Astrocyte (in vitro differentiated cells and primary cell): ENCODE results near the gene RASGRP1. TPM values are rescaled to one million over a fixed set of nuclear protein-coding genes. Genes with fewer than 3 reads are reported as not detected.
A peak's percentile ranks its signal among the peaks of the same experiment; 100 is the strongest.

Experiments
- DNase-seq: peaks from one replicate; pipeline ENCODE4 v3.0.0-alpha.2; 2010; ENCODE audit warnings: low read depth
- FAIRE-seq: peaks from 2 replicates; lab custom pipeline; 2011; peaks lifted over from hg19 to GRCh38; lab: Jason Lieb, UNC
- H2AFZ ChIP-seq: 2 replicates; pipeline ENCODE4 v1.6.0; 2012; ENCODE audit warnings: low read depth, low read length, inconsistent platforms
- H3K27ac ChIP-seq: 2 replicates; pipeline ENCODE4 v1.5.1; 2011; ENCODE audit warnings: low read depth, low read length, inconsistent platforms
- H3K27me3 ChIP-seq: 2 replicates; pipeline ENCODE4 v1.6.0; 2011; ENCODE audit warnings: low read length, inconsistent platforms; ENCODE audit not compliant: insufficient read depth
- H3K36me3 ChIP-seq: 2 replicates; pipeline ENCODE4 v1.5.1; 2011; ENCODE audit warnings: low read length, inconsistent platforms; ENCODE audit not compliant: insufficient read depth
- H3K4me1 ChIP-seq: 2 replicates; pipeline ENCODE4 v1.5.1; 2011; ENCODE audit warnings: low read length, inconsistent platforms; ENCODE audit not compliant: insufficient read depth
- H3K4me2 ChIP-seq: 2 replicates; pipeline ENCODE4 v1.6.0; 2012; ENCODE audit warnings: low read length, inconsistent platforms
- H3K4me3 ChIP-seq: 2 replicates; pipeline ENCODE4 v1.5.1; 2011; ENCODE audit warnings: low read depth, mild to moderate bottlenecking, low read length, inconsistent platforms; ENCODE audit not compliant: insufficient read depth
- H3K79me2 ChIP-seq: 2 replicates; pipeline ENCODE4 v1.6.0; 2012; ENCODE audit warnings: mild to moderate bottlenecking, low read length, inconsistent platforms; ENCODE audit not compliant: insufficient read depth
- H3K9ac ChIP-seq: 2 replicates; pipeline ENCODE4 v1.6.0; 2012; ENCODE audit warnings: mild to moderate bottlenecking, low read length, inconsistent platforms
- H3K9me3 ChIP-seq: 2 replicates; pipeline ENCODE4 v1.5.1; 2012; ENCODE audit warnings: low read depth, mild to moderate bottlenecking, low read length, inconsistent platforms; ENCODE audit not compliant: insufficient read depth
- H4K20me1 ChIP-seq: 2 replicates; pipeline ENCODE4 v1.6.0; 2012; ENCODE audit warnings: low read length, inconsistent platforms; ENCODE audit not compliant: insufficient read depth
- H3K27ac Mint-ChIP-seq: one replicate; pipeline ENCODE4 v1.8.0; 2021; ENCODE audit warnings: mild to moderate bottlenecking, mixed read lengths; ENCODE audit not compliant: unreplicated experiment
- H3K27me3 Mint-ChIP-seq: one replicate; pipeline ENCODE4 v1.8.0; 2021; ENCODE audit warnings: low read depth, mixed read lengths; ENCODE audit not compliant: unreplicated experiment
- H3K36me3 Mint-ChIP-seq: one replicate; pipeline ENCODE4 v1.8.0; 2021; ENCODE audit warnings: low read depth, mixed read lengths; ENCODE audit not compliant: unreplicated experiment
- H3K4me1 Mint-ChIP-seq: one replicate; pipeline ENCODE4 v1.8.0; 2021; ENCODE audit warnings: low read depth, mixed read lengths; ENCODE audit not compliant: unreplicated experiment
- H3K4me3 Mint-ChIP-seq: one replicate; pipeline ENCODE4 v1.8.0; 2021; ENCODE audit warnings: mild to moderate bottlenecking, moderate library complexity, mixed read lengths; ENCODE audit not compliant: unreplicated experiment
- H3K9me3 Mint-ChIP-seq: one replicate; pipeline ENCODE4 v1.8.0; 2021; ENCODE audit warnings: mild to moderate bottlenecking, mixed read lengths; ENCODE audit not compliant: unreplicated experiment
- EZH2 ChIP-seq: IDR thresholded peaks from 2 replicates; pipeline ENCODE4 v1.6.1; 2012; ENCODE audit warnings: mild to moderate bottlenecking, low read length, inconsistent platforms; ENCODE audit not compliant: insufficient read depth
- total RNA-seq: library from RNA; stranded (reverse); gene quantifications from 2 replicates; pipeline ENCODE4 v1.2.1, GENCODE V29; 2021
- TF ChIP-seq, protein P1 (sequence below): IDR thresholded peaks from 2 replicates; pipeline ENCODE4 v1.5.1; 2011; ENCODE audit warnings: low read depth, mild to moderate bottlenecking, inconsistent platforms, low read length, moderate library complexity; ENCODE audit not compliant: insufficient read depth

Gene RASGRP1
- total RNA-seq, 1 donor from 2014 or later = 1.4 TPM

DNA sequence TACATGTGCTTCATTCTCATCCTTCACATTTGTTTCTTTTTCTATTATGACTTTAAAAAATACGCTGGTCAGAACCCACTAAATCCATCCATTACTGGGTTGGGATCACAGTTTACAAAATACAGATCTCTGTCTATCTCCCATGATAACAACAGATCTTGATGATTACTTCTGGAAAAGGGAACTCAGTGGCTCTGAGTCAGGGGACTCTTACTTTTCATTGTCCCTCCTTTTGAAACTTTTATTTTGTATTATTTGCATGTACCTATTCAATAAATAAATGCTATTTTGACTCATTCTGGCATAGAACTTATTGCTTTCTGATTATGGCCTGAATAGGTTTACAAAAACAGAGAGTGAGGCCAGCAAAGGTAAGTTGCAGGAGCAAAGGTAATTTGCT lies 11.6 kb upstream of the RASGRP1 start:
- Mint-ChIP-seq H3K27ac (no peak overlapping the region), H3K27me3 (peaks cover 25% of the 10 kb centered on the region), H3K4me3 (no peak overlapping the region), H3K36me3 (no peaks in the 10 kb centered on the region), H3K4me1 (no peaks in the 10 kb centered on the region), H3K9me3 (peaks cover 4% of the 10 kb centered on the region)
- Histone ChIP-seq H3K4me1 (no peaks in the 10 kb centered on the region), H3K9me3 (no peaks in the 10 kb centered on the region), H4K20me1 (no peaks in the 10 kb centered on the region), H2AFZ (no peak overlapping the region), H3K36me3 (no peaks in the 10 kb centered on the region), H3K4me2 (no peak overlapping the region), H3K79me2 (no peaks in the 10 kb centered on the region), H3K27ac (no peak overlapping the region), H3K9ac (no peak overlapping the region), H3K4me3 (no peak overlapping the region), H3K27me3 (peaks cover 6% of the 10 kb centered on the region)
- FAIRE-seq (no peak), DNase-seq (no peak)
- no peak for TF ChIP-seq EZH2
- TF ChIP-seq, protein P1, sequence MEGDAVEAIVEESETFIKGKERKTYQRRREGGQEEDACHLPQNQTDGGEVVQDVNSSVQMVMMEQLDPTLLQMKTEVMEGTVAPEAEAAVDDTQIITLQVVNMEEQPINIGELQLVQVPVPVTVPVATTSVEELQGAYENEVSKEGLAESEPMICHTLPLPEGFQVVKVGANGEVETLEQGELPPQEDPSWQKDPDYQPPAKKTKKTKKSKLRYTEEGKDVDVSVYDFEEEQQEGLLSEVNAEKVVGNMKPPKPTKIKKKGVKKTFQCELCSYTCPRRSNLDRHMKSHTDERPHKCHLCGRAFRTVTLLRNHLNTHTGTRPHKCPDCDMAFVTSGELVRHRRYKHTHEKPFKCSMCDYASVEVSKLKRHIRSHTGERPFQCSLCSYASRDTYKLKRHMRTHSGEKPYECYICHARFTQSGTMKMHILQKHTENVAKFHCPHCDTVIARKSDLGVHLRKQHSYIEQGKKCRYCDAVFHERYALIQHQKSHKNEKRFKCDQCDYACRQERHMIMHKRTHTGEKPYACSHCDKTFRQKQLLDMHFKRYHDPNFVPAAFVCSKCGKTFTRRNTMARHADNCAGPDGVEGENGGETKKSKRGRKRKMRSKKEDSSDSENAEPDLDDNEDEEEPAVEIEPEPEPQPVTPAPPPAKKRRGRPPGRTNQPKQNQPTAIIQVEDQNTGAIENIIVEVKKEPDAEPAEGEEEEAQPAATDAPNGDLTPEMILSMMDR = no peak

DNA sequence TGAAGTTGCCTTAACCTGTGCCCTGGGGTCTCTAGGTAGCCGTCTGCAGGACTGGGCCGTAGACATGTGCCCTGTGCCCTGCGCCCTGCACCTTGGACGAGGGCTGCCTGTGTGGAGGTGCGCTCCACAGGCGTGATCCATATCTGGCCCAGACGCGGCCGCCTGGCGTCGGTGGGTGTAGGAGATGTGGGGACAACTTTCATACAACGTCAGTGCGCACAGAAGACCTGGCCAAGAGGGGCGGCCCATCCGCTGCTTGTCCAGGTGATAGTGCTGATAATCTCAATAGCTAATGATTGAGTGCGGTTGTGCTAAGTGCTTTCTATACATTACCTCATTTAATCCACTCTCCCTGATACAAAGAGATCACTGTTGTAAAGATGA lies 665 bp upstream of the RASGRP1 start:
- Histone ChIP-seq H3K4me3 (no peak overlapping the region), H3K4me1 (no peaks in the 10 kb centered on the region), H3K9ac (no peak overlapping the region), H2AFZ (peak overlapping the region; percentile 56), H3K9me3 (no peaks in the 10 kb centered on the region), H3K4me2 (peak overlapping the region; percentile 87), H3K27me3 (peaks cover 27% of the 10 kb centered on the region), H4K20me1 (no peaks in the 10 kb centered on the region), H3K79me2 (no peaks in the 10 kb centered on the region), H3K36me3 (no peaks in the 10 kb centered on the region), H3K27ac (no peak overlapping the region)
- peak overlapping the region; percentile 72 for H3K4me3 Mint-ChIP-seq
- TF ChIP-seq, protein P1 = no peak
- peak; percentile 9 for TF ChIP-seq EZH2
- DNase-seq (no peak), FAIRE-seq (no peak)
- peaks cover 48% of the 10 kb centered on the region for H3K27me3 Mint-ChIP-seq
- no peaks in the 10 kb centered on the region for H3K4me1 Mint-ChIP-seq
- H3K27ac Mint-ChIP-seq = no peak overlapping the region
- H3K36me3 Mint-ChIP-seq = no peaks in the 10 kb centered on the region
- H3K9me3 Mint-ChIP-seq = peaks cover 7% of the 10 kb centered on the region

DNA sequence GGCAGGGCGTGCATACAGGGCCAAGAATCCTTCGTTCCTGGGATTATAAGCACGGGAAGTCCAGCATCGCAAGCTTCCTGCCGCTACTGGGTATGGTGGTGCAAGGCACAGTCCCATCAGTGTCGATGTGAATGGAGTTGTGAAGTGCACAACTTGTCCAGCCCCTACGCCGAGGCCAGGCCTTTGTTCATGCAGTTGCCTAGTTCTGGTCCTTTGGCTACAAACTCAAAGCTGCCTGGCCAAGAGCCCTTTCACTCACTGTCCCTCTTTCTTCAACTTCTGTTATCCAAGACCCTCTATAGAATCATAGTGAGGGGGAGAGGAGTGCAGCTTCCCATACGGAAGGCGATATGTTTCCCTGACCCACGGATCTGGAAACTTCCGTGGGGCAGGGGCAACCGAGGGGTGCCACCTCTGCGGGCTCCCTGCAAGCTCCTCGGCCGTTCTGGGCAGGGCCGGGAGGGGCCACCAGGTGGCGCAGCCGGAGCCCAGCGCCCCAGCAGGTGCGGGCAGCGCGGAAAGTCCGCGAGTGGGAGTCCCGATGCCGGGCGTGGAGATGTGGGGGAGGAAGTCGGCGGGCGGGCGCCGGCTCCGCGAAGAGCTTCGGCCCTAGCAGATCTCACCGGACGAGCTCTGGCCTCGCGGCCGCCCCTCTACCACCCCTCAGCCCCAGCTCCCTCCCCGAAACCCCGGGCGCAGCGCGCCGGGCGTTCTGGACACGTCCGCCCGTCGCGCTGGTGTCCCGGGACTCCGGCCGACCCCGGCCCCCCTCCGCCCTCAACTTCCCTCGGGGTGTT lies 693 bp downstream of the RASGRP1 start:
- Histone ChIP-seq H3K27ac (no peak overlapping the region), H2AFZ (peak overlapping the region; percentile 56), H3K9ac (peak overlapping the region; percentile 14), H3K79me2 (no peaks in the 10 kb centered on the region), H3K4me3 (peak overlapping the region; percentile 48), H3K36me3 (no peaks in the 10 kb centered on the region), H3K4me2 (peak overlapping the region; percentile 87), H3K9me3 (no peaks in the 10 kb centered on the region), H3K27me3 (peaks cover 27% of the 10 kb centered on the region), H3K4me1 (no peaks in the 10 kb centered on the region), H4K20me1 (no peaks in the 10 kb centered on the region)
- FAIRE-seq = no peak
- Mint-ChIP-seq H3K9me3 (peaks cover 4% of the 10 kb centered on the region), H3K36me3 (no peaks in the 10 kb centered on the region), H3K4me1 (peaks cover 4% of the 10 kb centered on the region), H3K4me3 (peak overlapping the region; percentile 81), H3K27me3 (peaks cover 49% of the 10 kb centered on the region), H3K27ac (no peak overlapping the region)
- DNase-seq = no peak
- TF ChIP-seq, protein P1 = peak; percentile 47
- no peak for TF ChIP-seq EZH2
